ENCODE data around the gene LCE3C. TPM values are rescaled to one million over a fixed set of nuclear protein-coding genes. Genes with fewer than 3 reads are reported as not detected.

The LCE3C gene
- total and polyA plus RNA-seq, 2 experiments from 2014 or later = not detected

DNA sequence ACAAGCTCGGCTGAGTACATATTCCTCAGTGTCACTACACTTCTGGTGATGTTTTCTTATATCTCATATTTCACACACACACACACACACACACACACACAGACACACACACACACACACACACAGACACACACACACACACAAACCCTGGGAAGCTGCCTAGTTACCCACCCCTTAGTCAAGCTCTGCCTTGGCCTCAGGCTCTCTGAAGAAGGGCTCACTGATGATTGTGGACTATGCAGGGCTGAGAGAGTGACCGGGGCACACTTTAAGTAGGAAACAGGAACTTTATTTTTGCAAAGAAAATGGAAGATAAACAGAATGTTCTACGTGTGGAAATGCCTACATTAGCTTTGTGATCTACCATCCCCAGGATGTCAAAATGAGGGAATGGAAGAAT is 43.9 kb downstream of the LCE3C start:
- no peak for ATAC-seq
- Histone ChIP-seq H3K4me3 (no peak overlapping the region), H3K4me1 (ENCODE audit: insufficient read depth) (no peaks in the 10 kb centered on the region), H3K36me3 (ENCODE audit: insufficient read depth) (no peaks in the 10 kb centered on the region), H3F3A (replicated peaks; ENCODE audit: low read depth) (no peaks in the 10 kb centered on the region), H4K20me1 (replicated peaks; ENCODE audit: insufficient read depth) (no peaks in the 10 kb centered on the region), H3K27me3 (ENCODE audit: insufficient read depth) (no peaks in the 10 kb centered on the region), H3K27ac (ENCODE audit: low read depth) (no peak overlapping the region), H2AFZ (no peak overlapping the region), H3K9me2 (ENCODE audit: insufficient read depth) (peaks cover 10% of the 10 kb centered on the region), H3K4me2 (no peak overlapping the region), H3K79me2 (replicated peaks; ENCODE audit: insufficient read depth) (no peaks in the 10 kb centered on the region)
- Mint-ChIP-seq H3K27me3 (ENCODE audit: insufficient read depth, low read depth, poor library complexity) (no peaks in the 10 kb centered on the region), H3K4me1 (no peaks in the 10 kb centered on the region), H3K9me3 (no peaks in the 10 kb centered on the region), H3K27ac (no peak overlapping the region), H3K36me3 (ENCODE audit: low read depth) (no peaks in the 10 kb centered on the region), H3K4me3 (no peak overlapping the region)
- DNase-seq (ENCODE audit: low spot score) = no peak
- TF ChIP-seq STAT1 (IDR thresholded peaks at IDR 0.05; ENCODE audit: unreplicated experiment) (no peak), ZNF114 (CRISPR knock-in tag; IDR thresholded peaks at IDR 0.05) (no peak), NANOG (IDR thresholded peaks at IDR 0.05; ENCODE audit: borderline replicate concordance) (no peak), ZNF331 (CRISPR knock-in tag; IDR thresholded peaks at IDR 0.05; ENCODE audit: low read depth) (no peak), CREB1 (CRISPR knock-in tag; IDR thresholded peaks at IDR 0.05; ENCODE audit: low read depth) (no peak), EZH2phosphoT487 (IDR thresholded peaks at IDR 0.05; ENCODE audit: unreplicated experiment) (no peak), JUNB (IDR thresholded peaks at IDR 0.05; ENCODE audit: unreplicated experiment) (no peak), POLR2AphosphoS5 (IDR thresholded peaks at IDR 0.05; ENCODE audit: low read depth) (no peak), EZH2 (IDR thresholded peaks at IDR 0.05; ENCODE audit: low read depth, unreplicated experiment) (no peak)
- TF ChIP-seq, protein P1, sequence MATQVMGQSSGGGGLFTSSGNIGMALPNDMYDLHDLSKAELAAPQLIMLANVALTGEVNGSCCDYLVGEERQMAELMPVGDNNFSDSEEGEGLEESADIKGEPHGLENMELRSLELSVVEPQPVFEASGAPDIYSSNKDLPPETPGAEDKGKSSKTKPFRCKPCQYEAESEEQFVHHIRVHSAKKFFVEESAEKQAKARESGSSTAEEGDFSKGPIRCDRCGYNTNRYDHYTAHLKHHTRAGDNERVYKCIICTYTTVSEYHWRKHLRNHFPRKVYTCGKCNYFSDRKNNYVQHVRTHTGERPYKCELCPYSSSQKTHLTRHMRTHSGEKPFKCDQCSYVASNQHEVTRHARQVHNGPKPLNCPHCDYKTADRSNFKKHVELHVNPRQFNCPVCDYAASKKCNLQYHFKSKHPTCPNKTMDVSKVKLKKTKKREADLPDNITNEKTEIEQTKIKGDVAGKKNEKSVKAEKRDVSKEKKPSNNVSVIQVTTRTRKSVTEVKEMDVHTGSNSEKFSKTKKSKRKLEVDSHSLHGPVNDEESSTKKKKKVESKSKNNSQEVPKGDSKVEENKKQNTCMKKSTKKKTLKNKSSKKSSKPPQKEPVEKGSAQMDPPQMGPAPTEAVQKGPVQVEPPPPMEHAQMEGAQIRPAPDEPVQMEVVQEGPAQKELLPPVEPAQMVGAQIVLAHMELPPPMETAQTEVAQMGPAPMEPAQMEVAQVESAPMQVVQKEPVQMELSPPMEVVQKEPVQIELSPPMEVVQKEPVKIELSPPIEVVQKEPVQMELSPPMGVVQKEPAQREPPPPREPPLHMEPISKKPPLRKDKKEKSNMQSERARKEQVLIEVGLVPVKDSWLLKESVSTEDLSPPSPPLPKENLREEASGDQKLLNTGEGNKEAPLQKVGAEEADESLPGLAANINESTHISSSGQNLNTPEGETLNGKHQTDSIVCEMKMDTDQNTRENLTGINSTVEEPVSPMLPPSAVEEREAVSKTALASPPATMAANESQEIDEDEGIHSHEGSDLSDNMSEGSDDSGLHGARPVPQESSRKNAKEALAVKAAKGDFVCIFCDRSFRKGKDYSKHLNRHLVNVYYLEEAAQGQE (IDR thresholded peaks at IDR 0.05; ENCODE audit: unreplicated experiment) = no peak
- TF ChIP-seq, protein P2, sequence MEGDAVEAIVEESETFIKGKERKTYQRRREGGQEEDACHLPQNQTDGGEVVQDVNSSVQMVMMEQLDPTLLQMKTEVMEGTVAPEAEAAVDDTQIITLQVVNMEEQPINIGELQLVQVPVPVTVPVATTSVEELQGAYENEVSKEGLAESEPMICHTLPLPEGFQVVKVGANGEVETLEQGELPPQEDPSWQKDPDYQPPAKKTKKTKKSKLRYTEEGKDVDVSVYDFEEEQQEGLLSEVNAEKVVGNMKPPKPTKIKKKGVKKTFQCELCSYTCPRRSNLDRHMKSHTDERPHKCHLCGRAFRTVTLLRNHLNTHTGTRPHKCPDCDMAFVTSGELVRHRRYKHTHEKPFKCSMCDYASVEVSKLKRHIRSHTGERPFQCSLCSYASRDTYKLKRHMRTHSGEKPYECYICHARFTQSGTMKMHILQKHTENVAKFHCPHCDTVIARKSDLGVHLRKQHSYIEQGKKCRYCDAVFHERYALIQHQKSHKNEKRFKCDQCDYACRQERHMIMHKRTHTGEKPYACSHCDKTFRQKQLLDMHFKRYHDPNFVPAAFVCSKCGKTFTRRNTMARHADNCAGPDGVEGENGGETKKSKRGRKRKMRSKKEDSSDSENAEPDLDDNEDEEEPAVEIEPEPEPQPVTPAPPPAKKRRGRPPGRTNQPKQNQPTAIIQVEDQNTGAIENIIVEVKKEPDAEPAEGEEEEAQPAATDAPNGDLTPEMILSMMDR (conservative IDR thresholded peaks at IDR 0.05; ENCODE audit: low read depth in 2 of 2) = no peak
- TF ChIP-seq, protein P3, sequence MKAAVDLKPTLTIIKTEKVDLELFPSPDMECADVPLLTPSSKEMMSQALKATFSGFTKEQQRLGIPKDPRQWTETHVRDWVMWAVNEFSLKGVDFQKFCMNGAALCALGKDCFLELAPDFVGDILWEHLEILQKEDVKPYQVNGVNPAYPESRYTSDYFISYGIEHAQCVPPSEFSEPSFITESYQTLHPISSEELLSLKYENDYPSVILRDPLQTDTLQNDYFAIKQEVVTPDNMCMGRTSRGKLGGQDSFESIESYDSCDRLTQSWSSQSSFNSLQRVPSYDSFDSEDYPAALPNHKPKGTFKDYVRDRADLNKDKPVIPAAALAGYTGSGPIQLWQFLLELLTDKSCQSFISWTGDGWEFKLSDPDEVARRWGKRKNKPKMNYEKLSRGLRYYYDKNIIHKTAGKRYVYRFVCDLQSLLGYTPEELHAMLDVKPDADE (IDR thresholded peaks at IDR 0.05) = no peak
- TF ChIP-seq, protein P4, sequence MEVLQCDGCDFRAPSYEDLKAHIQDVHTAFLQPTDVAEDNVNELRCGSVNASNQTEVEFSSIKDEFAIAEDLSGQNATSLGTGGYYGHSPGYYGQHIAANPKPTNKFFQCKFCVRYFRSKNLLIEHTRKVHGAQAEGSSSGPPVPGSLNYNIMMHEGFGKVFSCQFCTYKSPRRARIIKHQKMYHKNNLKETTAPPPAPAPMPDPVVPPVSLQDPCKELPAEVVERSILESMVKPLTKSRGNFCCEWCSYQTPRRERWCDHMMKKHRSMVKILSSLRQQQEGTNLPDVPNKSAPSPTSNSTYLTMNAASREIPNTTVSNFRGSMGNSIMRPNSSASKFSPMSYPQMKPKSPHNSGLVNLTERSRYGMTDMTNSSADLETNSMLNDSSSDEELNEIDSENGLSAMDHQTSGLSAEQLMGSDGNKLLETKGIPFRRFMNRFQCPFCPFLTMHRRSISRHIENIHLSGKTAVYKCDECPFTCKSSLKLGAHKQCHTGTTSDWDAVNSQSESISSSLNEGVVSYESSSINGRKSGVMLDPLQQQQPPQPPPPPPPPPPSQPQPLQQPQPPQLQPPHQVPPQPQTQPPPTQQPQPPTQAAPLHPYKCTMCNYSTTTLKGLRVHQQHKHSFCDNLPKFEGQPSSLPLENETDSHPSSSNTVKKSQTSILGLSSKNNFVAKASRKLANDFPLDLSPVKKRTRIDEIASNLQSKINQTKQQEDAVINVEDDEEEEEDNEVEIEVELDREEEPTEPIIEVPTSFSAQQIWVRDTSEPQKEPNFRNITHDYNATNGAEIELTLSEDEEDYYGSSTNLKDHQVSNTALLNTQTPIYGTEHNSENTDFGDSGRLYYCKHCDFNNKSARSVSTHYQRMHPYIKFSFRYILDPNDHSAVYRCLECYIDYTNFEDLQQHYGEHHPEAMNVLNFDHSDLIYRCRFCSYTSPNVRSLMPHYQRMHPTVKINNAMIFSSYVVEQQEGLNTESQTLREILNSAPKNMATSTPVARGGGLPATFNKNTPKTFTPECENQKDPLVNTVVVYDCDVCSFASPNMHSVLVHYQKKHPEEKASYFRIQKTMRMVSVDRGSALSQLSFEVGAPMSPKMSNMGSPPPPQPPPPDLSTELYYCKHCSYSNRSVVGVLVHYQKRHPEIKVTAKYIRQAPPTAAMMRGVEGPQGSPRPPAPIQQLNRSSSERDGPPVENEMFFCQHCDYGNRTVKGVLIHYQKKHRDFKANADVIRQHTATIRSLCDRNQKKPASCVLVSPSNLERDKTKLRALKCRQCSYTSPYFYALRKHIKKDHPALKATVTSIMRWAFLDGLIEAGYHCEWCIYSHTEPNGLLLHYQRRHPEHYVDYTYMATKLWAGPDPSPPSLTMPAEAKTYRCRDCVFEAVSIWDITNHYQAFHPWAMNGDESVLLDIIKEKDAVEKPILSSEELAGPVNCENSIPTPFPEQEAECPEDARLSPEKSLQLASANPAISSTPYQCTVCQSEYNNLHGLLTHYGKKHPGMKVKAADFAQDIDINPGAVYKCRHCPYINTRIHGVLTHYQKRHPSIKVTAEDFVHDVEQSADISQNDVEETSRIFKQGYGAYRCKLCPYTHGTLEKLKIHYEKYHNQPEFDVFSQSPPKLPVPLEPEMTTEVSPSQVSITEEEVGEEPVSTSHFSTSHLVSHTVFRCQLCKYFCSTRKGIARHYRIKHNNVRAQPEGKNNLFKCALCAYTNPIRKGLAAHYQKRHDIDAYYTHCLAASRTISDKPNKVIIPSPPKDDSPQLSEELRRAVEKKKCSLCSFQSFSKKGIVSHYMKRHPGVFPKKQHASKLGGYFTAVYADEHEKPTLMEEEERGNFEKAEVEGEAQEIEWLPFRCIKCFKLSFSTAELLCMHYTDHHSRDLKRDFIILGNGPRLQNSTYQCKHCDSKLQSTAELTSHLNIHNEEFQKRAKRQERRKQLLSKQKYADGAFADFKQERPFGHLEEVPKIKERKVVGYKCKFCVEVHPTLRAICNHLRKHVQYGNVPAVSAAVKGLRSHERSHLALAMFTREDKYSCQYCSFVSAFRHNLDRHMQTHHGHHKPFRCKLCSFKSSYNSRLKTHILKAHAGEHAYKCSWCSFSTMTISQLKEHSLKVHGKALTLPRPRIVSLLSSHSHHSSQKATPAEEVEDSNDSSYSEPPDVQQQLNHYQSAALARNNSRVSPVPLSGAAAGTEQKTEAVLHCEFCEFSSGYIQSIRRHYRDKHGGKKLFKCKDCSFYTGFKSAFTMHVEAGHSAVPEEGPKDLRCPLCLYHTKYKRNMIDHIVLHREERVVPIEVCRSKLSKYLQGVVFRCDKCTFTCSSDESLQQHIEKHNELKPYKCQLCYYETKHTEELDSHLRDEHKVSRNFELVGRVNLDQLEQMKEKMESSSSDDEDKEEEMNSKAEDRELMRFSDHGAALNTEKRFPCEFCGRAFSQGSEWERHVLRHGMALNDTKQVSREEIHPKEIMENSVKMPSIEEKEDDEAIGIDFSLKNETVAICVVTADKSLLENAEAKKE (CRISPR knock-in tag; IDR thresholded peaks at IDR 0.05) = no peak

Data from GM23338 (cell line).